OCI-LY7 (cell line): ENCODE data around the gene TPP1.

Experiments used
- EZH2phosphoT487 ChIP-seq: fragments of 200-600 bp; sonication (generic); IDR thresholded peaks from 2 replicates; pipeline ENCODE4 v1.6.1; 2018; ENCODE audit warnings: low read depth, borderline replicate concordance, mild to moderate bottlenecking, mixed run types, antibody characterized with exemption, low read length, moderate library complexity, mixed read lengths
- TF ChIP-seq, protein P1 (sequence below): fragments of 200-600 bp; sonication (generic); conservative IDR thresholded peaks from 2 replicates; pipeline ENCODE4 v1.5.1; 2014; ENCODE audit warnings: mild to moderate bottlenecking, antibody characterized with exemption, low read length, moderate library complexity, mixed read lengths

DNA sequence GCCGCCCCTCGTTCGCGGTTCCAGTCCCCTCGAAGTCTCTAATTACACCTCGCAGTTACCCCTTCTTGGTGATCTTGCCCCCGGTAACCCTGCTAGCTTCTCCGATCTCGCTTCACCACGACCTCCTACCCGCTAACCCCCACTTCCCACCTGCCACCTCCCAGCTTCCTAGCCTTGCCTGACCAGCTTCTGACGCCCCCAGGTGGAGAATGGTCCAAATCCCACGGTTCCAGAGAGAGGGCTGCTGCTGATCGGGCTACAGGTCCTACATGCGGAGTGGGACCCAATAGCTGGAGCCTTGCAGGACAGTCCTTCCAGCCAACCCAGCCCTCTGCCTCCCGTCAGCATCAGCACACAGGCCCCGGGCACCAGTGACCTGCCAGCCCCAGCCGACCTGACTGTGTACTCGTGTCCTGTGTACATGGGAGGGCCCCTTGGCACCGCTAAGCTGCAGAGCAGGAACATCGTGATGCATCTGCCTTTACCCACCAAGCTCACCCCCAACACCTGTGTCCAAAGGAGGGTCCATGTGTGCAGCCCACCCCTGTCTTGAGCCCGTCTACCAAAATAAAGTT lies 47.7 kb downstream of the TPP1 start:
- TF ChIP-seq EZH2phosphoT487 = no peak
- TF ChIP-seq, protein P1, sequence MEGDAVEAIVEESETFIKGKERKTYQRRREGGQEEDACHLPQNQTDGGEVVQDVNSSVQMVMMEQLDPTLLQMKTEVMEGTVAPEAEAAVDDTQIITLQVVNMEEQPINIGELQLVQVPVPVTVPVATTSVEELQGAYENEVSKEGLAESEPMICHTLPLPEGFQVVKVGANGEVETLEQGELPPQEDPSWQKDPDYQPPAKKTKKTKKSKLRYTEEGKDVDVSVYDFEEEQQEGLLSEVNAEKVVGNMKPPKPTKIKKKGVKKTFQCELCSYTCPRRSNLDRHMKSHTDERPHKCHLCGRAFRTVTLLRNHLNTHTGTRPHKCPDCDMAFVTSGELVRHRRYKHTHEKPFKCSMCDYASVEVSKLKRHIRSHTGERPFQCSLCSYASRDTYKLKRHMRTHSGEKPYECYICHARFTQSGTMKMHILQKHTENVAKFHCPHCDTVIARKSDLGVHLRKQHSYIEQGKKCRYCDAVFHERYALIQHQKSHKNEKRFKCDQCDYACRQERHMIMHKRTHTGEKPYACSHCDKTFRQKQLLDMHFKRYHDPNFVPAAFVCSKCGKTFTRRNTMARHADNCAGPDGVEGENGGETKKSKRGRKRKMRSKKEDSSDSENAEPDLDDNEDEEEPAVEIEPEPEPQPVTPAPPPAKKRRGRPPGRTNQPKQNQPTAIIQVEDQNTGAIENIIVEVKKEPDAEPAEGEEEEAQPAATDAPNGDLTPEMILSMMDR = no peak
